NOMO-1 treated with dmso at 0.1 percent for 144 hours (cell line): ENCODE results near the gene CIART.
"Not testable (repeated sequence)": the region's sequence is repeated elsewhere in the genome, so short reads cannot be mapped to it uniquely, and the experiment has no call there.

ENCODE experiments used
- DNase-seq: peaks from one replicate; lab custom pipeline; 2025; ENCODE audit not compliant: unreplicated experiment; lab: John Stamatoyannopoulos, UW

Gene CIART, protein sequence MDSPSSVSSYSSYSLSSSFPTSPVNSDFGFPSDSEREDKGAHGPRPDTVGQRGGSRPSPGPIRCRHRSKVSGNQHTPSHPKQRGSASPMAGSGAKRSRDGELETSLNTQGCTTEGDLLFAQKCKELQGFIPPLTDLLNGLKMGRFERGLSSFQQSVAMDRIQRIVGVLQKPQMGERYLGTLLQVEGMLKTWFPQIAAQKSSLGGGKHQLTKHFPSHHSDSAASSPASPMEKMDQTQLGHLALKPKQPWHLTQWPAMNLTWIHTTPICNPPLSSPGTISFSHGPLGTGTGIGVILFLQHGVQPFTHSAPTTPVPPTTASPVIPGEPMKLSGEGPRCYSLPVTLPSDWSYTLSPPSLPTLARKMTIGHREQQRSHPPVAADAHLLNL

GRCh38 chr1:150281758-150282557, at the start of gene CIART:
Gene CIART (plus strand): TSS chr1:150282554. CDS start chr1:150283268, 714 bp downstream.
- peak; percentile 58 for DNase-seq

DNA sequence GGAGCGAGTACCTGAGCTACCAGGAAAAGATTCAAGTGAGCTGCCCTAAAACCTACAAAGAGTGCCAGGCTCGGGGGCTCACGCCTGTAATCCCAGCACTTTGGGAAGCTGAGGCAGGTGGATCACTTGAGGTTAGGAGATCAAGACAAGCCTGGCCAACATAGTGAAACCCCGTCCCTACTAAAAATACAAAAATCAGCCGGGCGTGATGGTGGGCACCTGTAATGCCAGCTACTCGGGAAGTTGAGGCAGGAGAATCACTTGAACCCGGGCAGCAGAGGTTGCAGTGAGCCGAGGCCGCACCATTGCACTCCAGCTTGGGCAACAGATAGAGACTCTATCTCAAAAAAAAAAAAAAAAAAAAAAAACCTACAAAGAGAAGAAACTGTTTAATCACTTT, 49.4 kb upstream of the CIART start:
- not testable (repeated sequence) for DNase-seq

- peak; percentile 41 for DNase-seq
Observed at GRCh38 chr1:150233359-150234308, 48.7 kb upstream of the CIART start.

DNA sequence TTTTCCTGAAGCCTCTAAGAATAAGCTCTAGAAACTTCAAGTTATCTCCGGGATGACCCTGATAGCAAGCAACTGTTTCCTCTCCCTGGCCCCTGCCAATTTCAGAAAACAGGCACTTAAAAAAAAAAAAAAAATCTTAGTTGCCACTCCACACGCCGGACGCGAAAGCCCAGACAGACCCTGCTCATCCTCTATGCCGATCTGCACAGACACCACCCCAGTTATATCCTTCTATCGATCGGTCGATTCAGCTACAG, 48.1 kb upstream of the CIART start:
- no peak for DNase-seq

GRCh38 chr1:150234566-150235293, 47.6 kb upstream of the CIART start:
- peak; percentile 79 for DNase-seq

GRCh38 chr1:150235294-150235851, 47.0 kb upstream of the CIART start:
- no peak for DNase-seq

DNA sequence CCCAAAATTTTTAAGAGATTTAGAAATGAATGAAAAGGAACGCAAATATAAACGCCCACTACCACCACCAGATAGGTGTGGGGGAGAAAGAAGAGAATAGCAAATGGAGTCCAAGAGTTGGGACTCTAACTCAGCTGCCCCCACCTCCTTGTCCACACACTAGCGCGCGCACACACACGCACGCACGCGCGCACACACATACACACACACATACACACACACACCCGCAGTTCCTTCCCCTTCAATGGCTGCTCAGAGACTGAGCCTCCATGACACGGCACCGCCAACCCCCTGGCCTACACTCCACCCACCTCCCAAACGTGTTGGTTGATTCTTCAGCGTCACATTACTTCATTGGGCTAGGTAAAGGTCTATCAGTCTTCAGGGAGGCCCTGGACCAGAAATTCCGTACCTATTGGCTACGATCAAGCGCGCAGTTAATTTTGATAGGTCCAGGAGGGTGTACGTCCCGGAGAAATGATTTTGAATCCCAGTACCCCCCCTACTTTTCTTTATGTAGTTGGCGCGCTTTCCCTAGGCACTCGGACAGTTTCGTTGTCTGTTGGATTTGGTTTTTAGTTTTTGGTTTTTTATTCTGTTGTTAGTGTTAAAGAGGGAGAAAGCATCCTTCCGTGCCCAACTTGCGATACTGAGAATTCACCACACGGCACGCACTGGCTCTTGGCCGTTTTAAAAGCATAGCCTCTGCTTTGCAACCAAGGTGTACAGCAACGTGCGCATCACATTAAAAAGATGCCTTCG, 46.3 kb upstream of the CIART start, which contains the start of gene ANP32E:
ANP32E (minus strand) TSS at position 261 of the 762 bp plus-strand sequence. CDS start 326 bp downstream, outside the sequence.
- DNase-seq = peak; percentile 98

GRCh38 chr1:150236614-150237100, 45.7 kb upstream of the CIART start:
- no peak for DNase-seq

DNA sequence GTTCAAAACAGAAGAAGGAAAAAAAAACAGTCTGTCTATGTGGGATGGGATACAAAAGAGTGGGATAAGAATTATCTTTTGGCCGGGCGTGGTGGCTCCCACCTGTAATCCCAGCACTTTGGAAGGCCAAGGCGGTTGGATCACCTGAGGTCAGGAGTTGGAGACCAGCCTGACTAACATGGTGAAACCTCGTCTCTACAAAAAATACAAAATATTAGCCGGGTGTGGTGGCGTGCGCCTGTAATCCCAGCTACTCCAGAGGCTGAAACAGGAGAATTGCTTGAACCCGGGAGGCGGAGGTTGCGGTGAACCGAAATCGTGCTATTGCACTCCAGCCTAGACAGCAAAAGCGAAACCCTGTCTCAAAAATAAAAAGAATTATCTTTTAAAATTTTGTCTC, 45.2 kb upstream of the CIART start:
- not testable (repeated sequence) for DNase-seq

- no peak for DNase-seq
Observed at GRCh38 chr1:150237746-150238145, 44.6 kb upstream of the CIART start.

- DNase-seq = no peak
Observed at GRCh38 chr1:150243003-150243402, 39.4 kb upstream of the CIART start.

- no peak for DNase-seq
Observed at GRCh38 chr1:150249936-150250335, 32.4 kb upstream of the CIART start.

DNA sequence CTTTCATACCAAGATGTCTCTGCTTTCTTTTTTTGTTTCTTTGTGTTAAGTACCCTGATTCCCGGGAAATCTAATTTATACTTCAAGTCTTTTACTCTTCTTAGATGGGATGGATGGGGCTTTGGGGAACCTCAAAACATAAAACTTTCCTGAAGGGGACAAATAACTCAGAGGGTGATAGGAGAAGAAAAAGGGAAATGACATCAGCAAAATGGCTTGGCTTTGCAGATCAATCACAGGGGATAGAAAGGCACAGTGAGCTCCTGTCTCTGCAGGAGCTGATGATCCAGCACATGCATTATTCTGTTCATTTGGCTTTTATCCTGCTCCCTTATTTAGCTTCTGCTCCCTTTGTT, 26.2 kb upstream of the CIART start:
- DNase-seq = no peak

DNA sequence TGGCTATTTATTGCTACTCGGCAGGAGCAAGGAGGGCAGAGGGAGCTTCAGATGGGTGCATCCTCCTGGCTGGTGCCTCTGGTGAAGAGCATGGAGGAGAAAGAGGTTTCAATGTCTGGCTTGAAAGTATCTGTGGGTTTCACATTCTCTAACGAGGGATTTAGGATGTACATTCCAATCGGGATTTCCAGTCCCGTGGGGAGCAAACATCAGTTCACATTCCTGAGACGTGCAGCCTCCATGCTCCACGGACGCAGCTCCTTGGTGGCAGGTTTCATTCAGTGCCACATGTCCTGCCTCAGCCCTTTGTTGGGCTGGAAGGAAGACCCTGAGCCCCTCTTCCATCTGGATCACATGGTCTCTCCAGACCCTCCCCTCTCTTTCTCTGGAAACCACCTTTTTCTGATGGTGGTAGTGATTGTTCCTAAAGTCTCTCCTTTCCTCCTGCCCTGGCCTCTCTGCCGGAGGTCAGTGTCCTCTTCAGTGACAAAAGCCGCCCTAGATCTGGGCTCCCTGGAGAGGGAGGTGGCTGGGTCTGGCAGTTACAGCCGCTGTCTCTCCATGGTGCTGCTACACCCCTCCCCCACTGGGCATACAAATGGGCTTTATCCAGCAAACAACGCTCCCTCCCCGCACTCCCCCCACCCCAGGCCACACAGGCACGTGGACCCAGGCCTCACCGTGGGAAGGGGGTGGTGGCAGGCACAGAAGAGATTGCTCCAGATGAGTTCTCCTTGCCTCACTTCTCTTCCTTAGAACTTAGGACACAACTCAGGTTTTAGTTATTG, 25.6 kb upstream of the CIART start:
- no peak for DNase-seq

- no peak for DNase-seq
Observed at GRCh38 chr1:150257624-150258585, 24.4 kb upstream of the CIART start, which contains the start of gene CA14. Gene CA14 (plus strand): TSS chr1:150257774. CDS start chr1:150258129, 355 bp downstream.

DNA sequence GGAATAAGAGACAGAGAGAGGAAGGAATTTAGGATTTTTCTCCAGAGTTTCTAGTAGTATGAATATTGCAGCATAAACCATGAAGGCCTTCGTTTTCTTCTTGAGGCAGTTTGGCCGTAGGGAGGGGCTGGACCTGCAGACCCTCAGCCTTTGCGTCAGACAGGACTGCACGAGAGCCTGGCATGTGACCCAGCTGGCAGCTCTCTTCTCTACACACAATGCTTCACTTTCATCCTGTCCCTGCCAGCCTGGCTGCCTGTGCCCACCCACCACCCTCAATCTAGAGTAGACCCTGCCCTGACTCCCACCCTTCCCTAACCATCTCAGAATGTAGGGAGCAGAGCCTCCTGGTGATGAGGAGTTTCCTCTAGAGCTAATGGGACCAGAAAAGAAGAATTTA, 23.1 kb upstream of the CIART start:
- DNase-seq = no peak
